WI38 (cell line): ENCODE measurements around the gene TSEN54.

ENCODE experiments used
- H3K4me3 ChIP-seq: 2 replicates; pipeline ENCODE4 v1.5.1; 2011; ENCODE audit warnings: low read depth, mild to moderate bottlenecking, control low read depth, low read length
- CTCF ChIP-seq: IDR thresholded peaks from 2 replicates; pipeline ENCODE4 v1.5.1; 2012; ENCODE audit warnings: low read depth, mild to moderate bottlenecking, control low read depth, low read length

Gene TSEN54

DNA sequence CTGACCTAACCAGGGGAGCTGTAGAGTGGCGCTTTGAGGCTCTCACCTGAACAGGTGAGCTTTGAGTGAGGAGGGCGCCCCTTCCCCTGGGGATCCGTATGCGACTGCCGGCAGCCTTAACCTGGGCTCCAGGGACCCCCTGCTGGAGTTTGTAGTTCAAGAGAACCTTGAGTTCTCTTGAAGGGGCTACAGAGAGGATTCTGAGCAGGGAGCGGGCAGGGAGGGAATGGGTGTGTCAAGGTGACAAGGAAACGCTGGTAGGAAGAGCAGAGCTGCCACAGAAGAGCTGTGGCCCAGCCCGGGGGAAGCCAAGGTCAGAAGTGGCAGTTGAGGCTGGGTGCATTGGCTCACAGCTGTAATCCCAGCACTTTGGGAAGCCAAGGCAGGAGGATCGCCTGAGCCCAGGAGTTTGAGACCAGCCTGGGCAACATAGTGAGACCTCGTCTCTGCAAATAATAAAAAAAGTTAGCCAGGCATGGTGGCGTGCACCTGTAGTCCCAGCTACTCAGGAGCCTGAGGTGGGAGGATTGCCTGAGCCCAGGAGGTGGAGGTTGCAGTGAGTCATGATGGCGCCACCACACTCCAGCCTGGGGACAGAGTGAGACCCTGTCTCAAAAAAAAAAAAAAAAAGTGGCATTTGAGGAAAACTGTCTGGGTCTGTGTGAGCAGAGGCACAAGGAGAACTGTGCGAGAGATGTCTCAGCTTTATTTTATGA lies 10.4 kb downstream of the TSEN54 start:
- TF ChIP-seq CTCF: no peak
- no peak overlapping the region for H3K4me3 ChIP-seq

DNA sequence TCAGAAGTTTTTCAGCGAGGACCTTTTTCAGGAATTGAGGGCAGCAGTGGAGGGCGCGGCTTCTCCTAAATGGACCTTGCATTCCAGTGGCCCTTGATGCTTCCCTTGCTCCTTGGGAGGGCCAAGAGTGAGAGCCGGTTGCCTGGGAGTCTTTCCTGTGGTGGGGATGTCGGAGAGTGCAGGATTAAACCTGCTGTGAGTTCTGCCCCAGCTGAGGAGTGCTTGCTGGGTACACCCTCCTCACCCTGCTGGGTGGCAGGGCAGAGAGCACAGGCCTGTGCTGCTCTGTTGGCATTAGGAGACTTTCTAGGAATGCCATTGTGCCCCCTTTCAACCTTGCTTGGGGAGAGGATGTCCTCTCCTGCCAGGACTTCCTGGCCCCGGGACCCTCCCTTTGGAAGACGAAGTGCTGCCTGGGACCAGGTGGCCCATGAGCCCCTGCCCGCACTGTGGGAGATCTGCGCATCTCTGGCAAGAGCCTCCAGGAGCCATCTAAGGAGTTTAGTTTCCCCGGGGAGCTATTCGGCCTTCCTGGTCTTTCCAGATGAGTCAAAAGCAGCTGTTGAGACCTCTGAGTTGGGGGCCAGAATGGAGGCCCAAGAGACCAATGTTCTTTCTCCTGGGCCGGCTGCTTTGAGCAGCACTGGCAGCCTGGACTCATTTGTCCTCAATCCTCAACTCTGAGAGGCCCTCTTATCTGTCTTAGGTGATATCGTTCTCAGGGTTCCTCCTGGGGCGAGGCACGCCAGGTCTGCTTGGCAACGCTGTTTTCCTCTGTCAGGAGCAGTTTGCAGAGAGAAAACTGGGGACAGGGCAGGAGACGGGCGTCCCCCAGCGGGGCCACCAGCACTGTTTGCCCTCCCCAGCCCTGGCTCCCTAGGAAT lies 14.8 kb downstream of the TSEN54 start:
- H3K4me3 ChIP-seq: no peak overlapping the region
- no peak for TF ChIP-seq CTCF

DNA sequence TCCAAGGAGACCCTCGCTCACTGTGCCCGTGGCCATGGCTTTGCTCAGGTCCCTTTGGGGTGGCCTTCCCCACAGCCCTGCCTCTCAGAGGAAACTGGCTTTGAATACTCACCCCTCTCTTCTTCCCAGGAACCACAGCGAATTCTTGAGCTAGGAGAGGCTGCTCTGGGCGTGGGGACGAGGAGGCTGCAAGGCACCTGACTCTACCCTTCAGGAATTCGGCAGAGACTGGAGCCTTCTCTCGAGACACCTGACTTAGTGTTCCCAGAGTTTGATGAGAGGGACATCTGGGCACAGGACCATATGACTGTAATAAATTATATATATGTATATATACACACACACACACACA lies 15.4 kb downstream of the TSEN54 start:
- H3K4me3 ChIP-seq: no peak overlapping the region
- no peak for TF ChIP-seq CTCF

GRCh38 chr17:75535119-75535537 lies 18.8 kb downstream of the TSEN54 start:
- H3K4me3 ChIP-seq: no peak overlapping the region
- no peak for TF ChIP-seq CTCF

GRCh38 chr17:75535871-75536270 lies 19.5 kb downstream of the TSEN54 start:
- TF ChIP-seq CTCF: no peak
- H3K4me3 ChIP-seq: no peak overlapping the region

- no peak overlapping the region for H3K4me3 ChIP-seq
- TF ChIP-seq CTCF: no peak
Observed at GRCh38 chr17:75536366-75536765, 20.0 kb downstream of the TSEN54 start.
